Caco-2 (cell line): ENCODE data around the gene RAP2B. TPM values are rescaled to one million over a fixed set of nuclear protein-coding genes. Genes with fewer than 3 reads are reported as not detected.

Experiments used
- BruUV-seq: library from RNA; stranded (reverse); fragments of 400-500 nt; replicated peaks from 2 replicates; lab custom pipeline; 2021; lab: Mats Ljungman, UMichigan
- CTCF ChIA-PET: fragments of 300-600 bp; sonication (Branson Sonifier 250); formaldehyde crosslinking; loops from one replicate; lab custom pipeline; 2022; ENCODE audit warnings: antibody characterized with exemption; lab: Charles Lee
- POLR2A ChIA-PET: fragments of 300-600 bp; sonication (Branson Sonifier 250); formaldehyde crosslinking; loops from one replicate; lab custom pipeline; 2022; ENCODE audit warnings: antibody characterized with exemption; lab: Charles Lee
- DNase-seq, 2 experiments: peaks; one replicate each; pipeline versions ENCODE4 v3.0.0 to v3.0.0-alpha.2; 2020 to 2022
- H3K27me3 ChIP-seq: replicated peaks from 2 replicates; pipeline ENCODE4 v1.6.0; 2011; ENCODE audit warnings: low read length; ENCODE audit not compliant: control insufficient read depth, insufficient read depth
- H3K36me3 ChIP-seq: 2 replicates; pipeline ENCODE4 v1.5.1; 2011; ENCODE audit warnings: low read length; ENCODE audit not compliant: control insufficient read depth, insufficient read depth
- H3K4me1 ChIP-seq: fragments of 250-450 bp; sonication (Bioruptor Pico); 2 replicates; pipeline ENCODE4 v1.5.1; 2020; ENCODE audit warnings: mild to moderate bottlenecking
- H3K4me3 ChIP-seq: 2 replicates; pipeline ENCODE4 v1.5.1; 2011; ENCODE audit warnings: low read depth, mild to moderate bottlenecking, control low read depth, low read length
- H3K9me3 ChIP-seq: fragments of 250-450 bp; sonication (Bioruptor Pico); 2 replicates; pipeline ENCODE4 v1.5.1; 2020; ENCODE audit warnings: mild to moderate bottlenecking, moderate library complexity
- H3K27ac Mint-ChIP-seq: one replicate; pipeline ENCODE4 v1.8.0; 2022; ENCODE audit warnings: mixed read lengths; ENCODE audit not compliant: unreplicated experiment
- H3K27me3 Mint-ChIP-seq: one replicate; pipeline ENCODE4 v1.8.0; 2022; ENCODE audit warnings: mixed read lengths; ENCODE audit not compliant: insufficient read depth, unreplicated experiment
- H3K36me3 Mint-ChIP-seq: one replicate; pipeline ENCODE4 v1.8.0; 2022; ENCODE audit warnings: mild to moderate bottlenecking, mixed read lengths; ENCODE audit not compliant: insufficient read depth, unreplicated experiment
- H3K4me1 Mint-ChIP-seq: one replicate; pipeline ENCODE4 v1.8.0; 2022; ENCODE audit warnings: low read depth, mixed read lengths; ENCODE audit not compliant: unreplicated experiment
- H3K4me3 Mint-ChIP-seq: one replicate; pipeline ENCODE4 v1.8.0; 2022; ENCODE audit warnings: mild to moderate bottlenecking, moderate library complexity, mixed read lengths; ENCODE audit not compliant: unreplicated experiment
- H3K9me3 Mint-ChIP-seq: one replicate; pipeline ENCODE4 v1.8.0; 2022; ENCODE audit warnings: mixed read lengths; ENCODE audit not compliant: unreplicated experiment
- CTCF ChIP-seq, 2 experiments: fragments of 200-600 bp in 1 of 2; IDR thresholded peaks; 1 replicate in 1 of 2; 2 replicates in 1 of 2; pipeline versions ENCODE4 v1.5.1 to v1.8.0; 2011 to 2022; ENCODE audit warnings: antibody characterized with exemption in 1 of 2, control low read depth in 1 of 2, inconsistent platforms in 1 of 2, low read depth in 1 of 2, low read length in 1 of 2, mild to moderate bottlenecking in 1 of 2, moderate library complexity in 1 of 2; ENCODE audit not compliant: insufficient read depth in 1 of 2, severe bottlenecking in 1 of 2, unreplicated experiment in 1 of 2
- intact Hi-C: fragments of 100-400 bp; cut with micrococcal nuclease; formaldehyde crosslinking; loops from one replicate; pipeline ENCODE4 v1.10.0; 2022; ENCODE audit not compliant: unreplicated experiment
- total RNA-seq: library from RNA; stranded (reverse); gene quantifications from 2 replicates; pipeline ENCODE4 v1.2.3, GENCODE V29; 2022

Gene RAP2B
- total RNA-seq, 1 experiment from 2014 or later: 13.2 TPM

- no peaks in the 10 kb centered on the region for H3K9me3 ChIP-seq
- no peaks in the 10 kb centered on the region for H3K9me3 Mint-ChIP-seq
- intact Hi-C loops: loop anchor here (5.0 to 10.0 kb wide), 3 partner anchors 62 to 271 kb away; no protein-coding TSS in a partner anchor
- BruUV-seq: TSS peak; percentile 40
- H3K27me3 ChIP-seq: no peaks in the 10 kb centered on the region
- peak overlapping the region; percentile 93 for H3K4me3 Mint-ChIP-seq
- no peak for TF ChIP-seq CTCF (IDR thresholded peaks at IDR 0.05; ENCODE audit: insufficient read depth in 1 of 2, low read depth in 1 of 2, low read length in 1 of 2, severe bottlenecking in 1 of 2, unreplicated experiment in 1 of 2)
- no peaks in the 10 kb centered on the region for H3K36me3 ChIP-seq
- H3K36me3 Mint-ChIP-seq: peaks cover 19% of the 10 kb centered on the region
- POLR2A ChIA-PET: no interaction called here
- no peaks in the 10 kb centered on the region for H3K27me3 Mint-ChIP-seq
- H3K27ac Mint-ChIP-seq: peak overlapping the region; percentile 71
- CTCF ChIA-PET: interaction anchor here (1.4 kb wide), 1 partner anchor 121 kb away, joined by 3 read pairs; no protein-coding TSS in a partner anchor
- peaks cover 15% of the 10 kb centered on the region for H3K4me1 ChIP-seq
- peaks cover 18% of the 10 kb centered on the region for H3K4me1 Mint-ChIP-seq
- DNase-seq: no peak
- peak overlapping the region; percentile 82 for H3K4me3 ChIP-seq
Observed at GRCh38 chr3:153163756-153164550, 1.9 kb downstream of the RAP2B start.

GRCh38 chr3:153165261-153165681 is 3.2 kb downstream of the RAP2B start:
- Mint-ChIP-seq H3K9me3 (no peaks in the 10 kb centered on the region), H3K27me3 (no peaks in the 10 kb centered on the region), H3K27ac (no peak overlapping the region), H3K36me3 (peaks cover 16% of the 10 kb centered on the region), H3K4me3 (peak overlapping the region; percentile 93), H3K4me1 (peaks cover 15% of the 10 kb centered on the region)
- H3K9me3 ChIP-seq: no peaks in the 10 kb centered on the region
- H3K27me3 ChIP-seq: no peaks in the 10 kb centered on the region
- 0 out of 2 replicates have a peak, but pooled peaks cover 7% of the 10 kb centered on the region for H3K4me1 ChIP-seq
- DNase-seq: no peak
- CTCF ChIA-PET: interaction anchor here (1.4 to 1.8 kb wide), 2 partner anchors 122 to 125 kb away, joined by 3 to 5 read pairs; no protein-coding TSS in a partner anchor
- TF ChIP-seq CTCF (IDR thresholded peaks at IDR 0.05; ENCODE audit: insufficient read depth in 1 of 2, low read depth in 1 of 2, low read length in 1 of 2, severe bottlenecking in 1 of 2, unreplicated experiment in 1 of 2): no peak
- H3K36me3 ChIP-seq: no peaks in the 10 kb centered on the region
- intact Hi-C loops: loop anchor here (10.0 kb wide), 1 partner anchor 270 kb away; no protein-coding TSS in a partner anchor
- no peak overlapping the region for H3K4me3 ChIP-seq
- POLR2A ChIA-PET: no interaction called here
- no TSS peak for BruUV-seq

- peaks cover 12% of the 10 kb centered on the region for H3K4me1 Mint-ChIP-seq
- H3K27me3 Mint-ChIP-seq: no peaks in the 10 kb centered on the region
- H3K4me3 ChIP-seq: no peak overlapping the region
- TF ChIP-seq CTCF (IDR thresholded peaks at IDR 0.05; ENCODE audit: insufficient read depth in 1 of 2, low read depth in 1 of 2, low read length in 1 of 2, severe bottlenecking in 1 of 2, unreplicated experiment in 1 of 2): no peak
- no peak overlapping the region for H3K4me3 Mint-ChIP-seq
- no peak for DNase-seq
- H3K27me3 ChIP-seq: no peaks in the 10 kb centered on the region
- H3K9me3 ChIP-seq: no peaks in the 10 kb centered on the region
- CTCF ChIA-PET: interaction anchor here (1.8 kb wide), 1 partner anchor 124 kb away, joined by 5 read pairs; no protein-coding TSS in a partner anchor
- H3K4me1 ChIP-seq: 0 out of 2 replicates have a peak, but pooled peaks cover 7% of the 10 kb centered on the region
- H3K27ac Mint-ChIP-seq: no peak overlapping the region
- intact Hi-C loops: loop anchor here (10.0 kb wide), 1 partner anchor 269 kb away; no protein-coding TSS in a partner anchor
- H3K36me3 Mint-ChIP-seq: peaks cover 7% of the 10 kb centered on the region
- H3K9me3 Mint-ChIP-seq: no peaks in the 10 kb centered on the region
- H3K36me3 ChIP-seq: no peaks in the 10 kb centered on the region
- POLR2A ChIA-PET: no interaction called here
- no TSS peak for BruUV-seq
Observed at GRCh38 chr3:153166206-153166605, 4.2 kb downstream of the RAP2B start.
